ENCODE results near the gene OR6K6. TPM values are rescaled to one million over a fixed set of nuclear protein-coding genes. Genes with fewer than 3 reads are reported as not detected.

OR6K6 gene
- total and polyA plus RNA-seq, 9 donors: not detected

GRCh38 chr1:158716335-158716734, 38.2 kb upstream of the OR6K6 start:
- H3K4me1 ChIP-seq (ENCODE audit: insufficient read depth): no peaks in the 10 kb centered on the region
- no peak for DNase-seq
- H3K9me3 ChIP-seq: no peaks in the 10 kb centered on the region
- H3K4me3 ChIP-seq: no peak overlapping the region
- H3K36me3 ChIP-seq: no peaks in the 10 kb centered on the region
- intact Hi-C loops (cut with DNase I): no loop called here
- 32 to 57% (median 44%) methylated on average over 1 of the region's 1 CpG for WGBS, 3 donors
- TF ChIP-seq POLR2A (IDR thresholded peaks at IDR 0.05): no peak
- no peak for TF ChIP-seq EP300 (IDR thresholded peaks at IDR 0.05)
- TF ChIP-seq CTCF (IDR thresholded peaks at IDR 0.05): no peak
- no peak overlapping the region for H3K27ac ChIP-seq
- no peaks in the 10 kb centered on the region for H3K27me3 ChIP-seq

GRCh38 chr1:158717344-158717743, 37.2 kb upstream of the OR6K6 start:
- Histone ChIP-seq H3K9me3 (no peaks in the 10 kb centered on the region), H3K4me3 (no peak overlapping the region), H3K36me3 (no peaks in the 10 kb centered on the region), H3K4me1 (ENCODE audit: insufficient read depth) (no peaks in the 10 kb centered on the region), H3K27me3 (no peaks in the 10 kb centered on the region), H3K27ac (no peak overlapping the region)
- intact Hi-C loops (cut with DNase I): no loop called here
- TF ChIP-seq POLR2A (IDR thresholded peaks at IDR 0.05) (no peak), EP300 (IDR thresholded peaks at IDR 0.05) (no peak), CTCF (IDR thresholded peaks at IDR 0.05) (no peak)
- WGBS, 3 donors: 85 to 93% (median 90%) methylated on average over 6 of the region's 6 CpGs
- DNase-seq: no peak

GRCh38 chr1:158719664-158720063, 34.9 kb upstream of the OR6K6 start:
- Histone ChIP-seq H3K36me3 (no peaks in the 10 kb centered on the region), H3K9me3 (no peaks in the 10 kb centered on the region), H3K27ac (no peak overlapping the region), H3K4me1 (ENCODE audit: insufficient read depth) (no peaks in the 10 kb centered on the region), H3K4me3 (no peak overlapping the region), H3K27me3 (no peaks in the 10 kb centered on the region)
- 70 to 76% (median 70%) methylated on average over 3 of the region's 3 CpGs for WGBS, 3 donors
- TF ChIP-seq CTCF (IDR thresholded peaks at IDR 0.05) (no peak), EP300 (IDR thresholded peaks at IDR 0.05) (no peak), POLR2A (IDR thresholded peaks at IDR 0.05) (no peak)
- intact Hi-C loops (cut with DNase I): no loop called here
- no peak for DNase-seq

GRCh38 chr1:158720620-158721019, 33.9 kb upstream of the OR6K6 start, which contains the start of gene OR6K3:
Gene OR6K3, minus strand, starts transcription at chr1:158720720. Its CDS starts 2,605 bp downstream, at chr1:158718115.
- no peaks in the 10 kb centered on the region for H3K9me3 ChIP-seq
- no peaks in the 10 kb centered on the region for H3K4me1 ChIP-seq (ENCODE audit: insufficient read depth)
- no peaks in the 10 kb centered on the region for H3K36me3 ChIP-seq
- H3K27me3 ChIP-seq: no peaks in the 10 kb centered on the region
- no peak within 1 kb of the TSS for H3K27ac ChIP-seq
- intact Hi-C loops (cut with DNase I): no loop called here
- TF ChIP-seq CTCF (IDR thresholded peaks at IDR 0.05) (no peak), EP300 (IDR thresholded peaks at IDR 0.05) (no peak), POLR2A (IDR thresholded peaks at IDR 0.05) (no peak)
- DNase-seq: no peak
- no peak within 1 kb of the TSS for H3K4me3 ChIP-seq
- WGBS, 3 donors: 78 to 81% (median 80%) methylated on average over 2 of the region's 2 CpGs

Data from ovary (tissue), 9 donors.